Karpas-422 (cell line): ENCODE data around the gene METAP2. TPM values are rescaled to one million over a fixed set of nuclear protein-coding genes. Genes with fewer than 3 reads are reported as not detected.
A peak's percentile ranks its signal among the peaks of the same experiment; 100 is the strongest.

Source experiments
- DNase-seq: peaks from one replicate; pipeline ENCODE4 v3.0.0-alpha.2; 2015
- H2AFZ ChIP-seq: fragments of 200-600 bp; sonication (generic); 2 replicates; pipeline ENCODE4 v1.6.1; 2014; ENCODE audit warnings: antibody characterized with exemption, low read length, mixed read lengths
- H3K27ac ChIP-seq: fragments of 200-600 bp; sonication (generic); 2 replicates; pipeline ENCODE4 v1.5.1; 2014; ENCODE audit warnings: mild to moderate bottlenecking, low read length, moderate library complexity
- H3K27me3 ChIP-seq: fragments of 200-600 bp; sonication (generic); 2 replicates; pipeline ENCODE4 v1.6.1; 2014; ENCODE audit warnings: low read length, mixed read lengths
- H3K36me3 ChIP-seq: fragments of 200-600 bp; sonication (generic); 2 replicates; pipeline ENCODE4 v1.6.1; 2014; ENCODE audit warnings: low read length, mixed read lengths; ENCODE audit not compliant: insufficient read depth
- H3K4me1 ChIP-seq: fragments of 200-600 bp; sonication (generic); 2 replicates; pipeline ENCODE4 v1.6.1; 2014; ENCODE audit warnings: mild to moderate bottlenecking, low read length, mixed read lengths
- H3K4me2 ChIP-seq: fragments of 200-600 bp; sonication (generic); 2 replicates; pipeline ENCODE4 v1.6.1; 2014; ENCODE audit warnings: low read length, low read depth, mild to moderate bottlenecking; ENCODE audit not compliant: poor library complexity, severe bottlenecking
- H3K4me3 ChIP-seq: fragments of 200-600 bp; sonication (generic); 2 replicates; pipeline ENCODE4 v1.5.1; 2014; ENCODE audit warnings: mild to moderate bottlenecking, antibody characterized with exemption, low read length, mixed read lengths
- H3K79me2 ChIP-seq: fragments of 200-600 bp; sonication (generic); 2 replicates; pipeline ENCODE4 v1.6.1; 2014; ENCODE audit warnings: mild to moderate bottlenecking, low read length, mixed read lengths
- H3K9ac ChIP-seq: fragments of 200-600 bp; sonication (generic); 2 replicates; pipeline ENCODE4 v1.6.0; 2014; ENCODE audit warnings: low read length
- H3K9me2 ChIP-seq: fragments of 200-600 bp; sonication (generic), shearing (Covaris generic); replicated peaks from 2 replicates; pipeline ENCODE4 v1.6.0; 2014; ENCODE audit warnings: mild to moderate bottlenecking, low read length, moderate library complexity; ENCODE audit not compliant: insufficient read depth
- H3K9me3 ChIP-seq: fragments of 300-700, 200-600 bp; sonication (generic); 2 replicates; pipeline ENCODE4 v1.6.1; 2014; ENCODE audit warnings: low read length, mixed read lengths
- H4K20me1 ChIP-seq: fragments of 200-600 bp; sonication (generic); 2 replicates; pipeline ENCODE4 v1.6.1; 2014; ENCODE audit warnings: mild to moderate bottlenecking, antibody characterized with exemption, low read length, low read depth; ENCODE audit not compliant: insufficient read depth
- total RNA-seq: library from RNA; depleted of rRNA; stranded (reverse); fragments of >200 nt; shearing (Covaris generic); gene quantifications from 2 replicates; pipeline ENCODE4 v1.2.3, GENCODE V29; 2014; ENCODE audit warnings: low replicate concordance

METAP2 gene
- total RNA-seq, 1 experiment from 2014 or later: 383 TPM

DNA sequence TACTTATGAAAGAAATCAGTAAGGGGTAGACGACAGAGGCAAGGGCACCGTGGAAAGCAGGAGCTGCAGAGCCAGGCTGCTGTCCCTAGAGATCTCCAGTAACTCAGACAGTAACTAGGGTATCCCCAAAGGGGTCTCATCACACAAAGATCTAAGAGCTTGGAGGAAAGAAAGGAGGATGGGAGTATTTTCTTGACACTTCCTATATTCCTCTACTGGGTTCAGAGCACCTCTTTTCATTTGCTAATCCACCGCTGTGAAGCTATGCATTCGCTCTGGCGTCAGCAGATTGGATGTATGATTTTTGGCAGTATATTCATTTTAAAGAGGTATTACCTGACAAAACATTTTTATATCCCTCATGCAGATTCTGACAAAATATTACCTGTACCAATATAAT lies 64.7 kb downstream of the METAP2 start:
- Histone ChIP-seq H3K27ac (no peak overlapping the region), H3K4me2 (peak overlapping the region; percentile 41), H3K9me3 (no peaks in the 10 kb centered on the region), H3K9me2 (no peaks in the 10 kb centered on the region), H3K4me3 (peak overlapping the region; percentile 5; the same call in 1 of the 2 replicates), H2AFZ (peak overlapping the region; percentile 76; the same call in 1 of the 2 replicates), H3K4me1 (peaks cover 41% of the 10 kb centered on the region), H3K27me3 (no peaks in the 10 kb centered on the region), H3K79me2 (no peaks in the 10 kb centered on the region), H3K9ac (no peak overlapping the region; the same call in 1 of the 2 replicates), H3K36me3 (no peaks in the 10 kb centered on the region), H4K20me1 (no peaks in the 10 kb centered on the region)
- no peak for DNase-seq

DNA sequence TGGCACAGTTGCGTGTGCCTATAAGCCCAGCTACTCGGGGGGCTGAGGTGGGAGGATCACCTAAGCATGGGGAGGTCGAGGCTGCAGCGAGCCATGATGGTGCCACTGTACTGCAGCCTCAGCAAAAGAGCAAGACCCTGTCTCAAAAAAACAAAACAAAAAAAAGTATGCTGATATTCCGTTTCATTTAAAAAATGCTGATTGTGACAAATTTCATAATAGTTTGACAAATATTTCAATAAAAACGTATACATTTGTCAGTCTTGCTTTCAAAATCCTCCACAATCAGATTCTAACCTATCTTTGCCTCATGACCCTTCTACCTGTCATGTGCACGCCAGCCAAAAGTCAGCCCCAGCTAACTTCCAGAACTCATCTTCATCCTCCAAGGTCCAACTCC lies 67.5 kb downstream of the METAP2 start:
- Histone ChIP-seq H4K20me1 (no peaks in the 10 kb centered on the region), H3K9me3 (no peaks in the 10 kb centered on the region), H3K4me1 (peaks cover 20% of the 10 kb centered on the region), H3K79me2 (no peaks in the 10 kb centered on the region), H3K4me3 (no peak overlapping the region), H3K9me2 (no peaks in the 10 kb centered on the region), H3K27me3 (no peaks in the 10 kb centered on the region), H3K27ac (no peak overlapping the region), H3K9ac (no peak overlapping the region), H3K36me3 (no peaks in the 10 kb centered on the region), H2AFZ (no peak overlapping the region), H3K4me2 (no peak overlapping the region)
- no peak for DNase-seq

DNA sequence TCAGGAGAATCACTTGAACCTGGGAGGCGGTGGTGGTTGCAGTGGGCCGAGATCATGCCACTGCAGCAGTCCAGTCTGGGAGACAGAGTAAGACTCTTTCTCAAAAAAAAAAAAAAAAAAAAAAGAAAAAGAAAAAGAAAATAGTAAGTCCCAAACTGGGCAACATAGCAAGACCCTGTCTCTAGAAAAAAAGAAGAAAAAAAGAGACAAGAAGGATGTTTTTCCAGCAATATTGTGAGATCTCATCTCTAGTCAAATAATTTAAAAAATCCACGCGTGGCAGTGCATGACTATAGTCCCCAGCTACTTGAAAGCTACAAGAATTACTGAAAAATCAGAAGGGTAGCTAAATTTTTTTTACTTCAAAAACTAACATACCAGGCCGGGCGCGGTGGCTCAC lies 69.4 kb downstream of the METAP2 start:
- no peak for DNase-seq
- Histone ChIP-seq H3K9ac (no peak overlapping the region), H3K4me3 (no peak overlapping the region), H2AFZ (no peak overlapping the region), H3K4me1 (peaks cover 7% of the 10 kb centered on the region), H3K79me2 (no peaks in the 10 kb centered on the region), H3K9me2 (no peaks in the 10 kb centered on the region), H4K20me1 (no peaks in the 10 kb centered on the region), H3K9me3 (no peaks in the 10 kb centered on the region), H3K36me3 (no peaks in the 10 kb centered on the region), H3K27ac (no peak overlapping the region), H3K27me3 (no peaks in the 10 kb centered on the region), H3K4me2 (no peak overlapping the region)

DNA sequence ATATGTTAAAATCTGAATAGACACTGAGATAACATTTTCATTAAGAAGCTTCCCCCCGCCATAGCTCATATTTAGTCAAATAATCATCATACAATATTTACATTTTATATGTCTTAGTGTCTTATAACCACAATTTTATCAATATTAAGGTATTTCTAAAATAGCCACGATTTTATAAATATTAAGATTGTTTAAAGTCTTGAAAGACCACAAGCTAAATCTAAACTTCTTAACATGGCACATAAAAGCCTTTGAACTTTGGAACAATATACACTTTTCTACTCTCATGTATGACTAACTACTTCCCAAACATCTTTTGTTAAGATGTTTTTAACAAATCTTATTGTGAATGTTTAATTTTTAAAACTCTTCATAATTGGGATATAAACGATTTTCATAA lies 70.8 kb downstream of the METAP2 start:
- H3K4me2 ChIP-seq: no peak overlapping the region
- DNase-seq: no peak
- no peaks in the 10 kb centered on the region for H3K79me2 ChIP-seq

DNA sequence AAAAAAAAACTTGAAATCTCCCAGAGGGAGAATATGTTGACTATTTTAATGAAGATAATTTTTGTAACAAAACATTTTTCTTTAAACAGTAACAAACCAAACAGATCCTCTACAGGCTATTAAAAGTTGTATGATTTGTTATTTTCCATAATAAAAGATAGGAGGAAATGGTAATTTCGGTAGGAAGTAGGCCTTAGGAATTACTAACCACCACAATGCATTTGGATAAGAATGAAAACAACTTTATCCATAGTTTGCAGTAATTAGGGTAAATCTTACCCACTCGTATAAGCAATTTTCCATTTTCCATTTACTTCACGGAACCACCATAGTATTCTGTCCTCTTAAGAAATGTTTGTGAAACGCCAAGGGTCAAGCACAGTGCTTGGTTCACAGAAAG lies 71.4 kb downstream of the METAP2 start:
- H3K9me3 ChIP-seq: no peaks in the 10 kb centered on the region
- no peaks in the 10 kb centered on the region for H3K79me2 ChIP-seq
- H3K4me2 ChIP-seq: no peak overlapping the region
- no peaks in the 10 kb centered on the region for H3K27me3 ChIP-seq
- no peak overlapping the region for H3K4me3 ChIP-seq
- H4K20me1 ChIP-seq: no peaks in the 10 kb centered on the region
- no peak overlapping the region for H2AFZ ChIP-seq
- no peaks in the 10 kb centered on the region for H3K9me2 ChIP-seq
- no peak for DNase-seq
- H3K36me3 ChIP-seq: no peaks in the 10 kb centered on the region
- H3K27ac ChIP-seq: no peak overlapping the region
- H3K9ac ChIP-seq: no peak overlapping the region
- H3K4me1 ChIP-seq: no peaks in the 10 kb centered on the region

More for the DNA sequence above, 70.8 kb downstream of the METAP2 start:
- H3K9ac ChIP-seq: no peak overlapping the region
- no peak overlapping the region for H2AFZ ChIP-seq
- H3K4me3 ChIP-seq: no peak overlapping the region
- H3K27me3 ChIP-seq: no peaks in the 10 kb centered on the region
- no peaks in the 10 kb centered on the region for H3K36me3 ChIP-seq
- no peaks in the 10 kb centered on the region for H3K4me1 ChIP-seq
- H3K9me3 ChIP-seq: no peaks in the 10 kb centered on the region
- no peak overlapping the region for H3K27ac ChIP-seq
- no peaks in the 10 kb centered on the region for H4K20me1 ChIP-seq
- no peaks in the 10 kb centered on the region for H3K9me2 ChIP-seq

DNA sequence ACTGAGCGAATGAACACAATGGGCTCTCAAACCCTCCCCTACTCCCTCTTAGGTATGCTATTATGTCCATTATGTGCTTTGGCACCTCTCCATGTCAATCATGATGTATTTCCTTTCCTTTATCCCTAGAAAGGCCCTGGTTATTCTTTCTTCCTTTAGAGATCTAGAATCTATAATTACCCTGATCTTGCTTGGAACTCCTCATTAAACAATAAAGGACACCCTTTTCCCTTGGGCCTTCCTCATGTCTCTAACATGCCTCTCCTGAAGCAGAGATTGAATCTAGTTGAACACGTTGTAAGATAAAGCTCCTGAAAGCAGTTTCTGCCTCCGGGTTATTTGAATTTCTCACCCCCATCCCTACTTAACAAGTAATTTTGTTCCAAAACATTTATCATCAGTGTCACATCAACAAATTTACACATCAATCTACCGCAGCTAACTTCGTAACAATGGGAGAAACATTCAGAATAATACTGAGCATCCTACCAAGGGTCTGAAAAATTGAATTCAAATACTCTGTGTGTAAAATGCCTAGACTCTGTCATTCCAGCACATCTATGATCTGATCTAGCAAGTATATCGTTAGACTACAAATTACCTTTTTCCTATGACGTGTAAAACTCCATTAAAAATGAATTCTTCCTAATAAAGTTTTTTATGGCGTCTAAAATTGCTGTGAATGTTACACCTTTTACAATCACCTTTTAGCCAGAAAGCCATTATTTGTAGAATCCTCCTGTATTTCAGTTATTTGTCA lies 72.0 kb downstream of the METAP2 start:
- Histone ChIP-seq H2AFZ (no peak overlapping the region), H3K4me1 (no peaks in the 10 kb centered on the region), H4K20me1 (no peaks in the 10 kb centered on the region), H3K27me3 (no peaks in the 10 kb centered on the region), H3K79me2 (no peaks in the 10 kb centered on the region), H3K9me3 (no peaks in the 10 kb centered on the region), H3K27ac (no peak overlapping the region), H3K4me2 (no peak overlapping the region), H3K9ac (no peak overlapping the region), H3K36me3 (no peaks in the 10 kb centered on the region), H3K9me2 (no peaks in the 10 kb centered on the region), H3K4me3 (no peak overlapping the region)
- DNase-seq: no peak

DNA sequence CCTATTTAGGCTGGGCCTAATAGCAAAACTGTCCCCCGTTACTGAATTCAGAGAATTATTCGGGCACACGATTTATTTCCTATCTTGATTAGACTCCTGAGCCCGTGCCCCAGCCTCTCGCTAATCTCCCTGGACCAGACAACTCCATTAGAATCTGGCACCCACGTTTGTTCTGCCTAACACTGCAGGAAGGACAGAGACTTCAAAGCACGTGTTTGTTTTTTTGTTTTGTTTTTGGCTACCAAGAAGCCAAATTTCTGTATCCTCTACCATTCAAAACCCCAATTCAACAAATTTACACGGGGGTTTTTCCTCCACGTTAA lies 72.5 kb downstream of the METAP2 start:
- Histone ChIP-seq H4K20me1 (no peaks in the 10 kb centered on the region), H3K9me3 (no peaks in the 10 kb centered on the region), H3K9ac (no peak overlapping the region), H3K4me2 (no peak overlapping the region), H2AFZ (no peak overlapping the region), H3K27me3 (no peaks in the 10 kb centered on the region), H3K36me3 (no peaks in the 10 kb centered on the region), H3K4me3 (no peak overlapping the region), H3K9me2 (no peaks in the 10 kb centered on the region), H3K27ac (no peak overlapping the region), H3K4me1 (no peaks in the 10 kb centered on the region), H3K79me2 (no peaks in the 10 kb centered on the region)
- DNase-seq: no peak

DNA sequence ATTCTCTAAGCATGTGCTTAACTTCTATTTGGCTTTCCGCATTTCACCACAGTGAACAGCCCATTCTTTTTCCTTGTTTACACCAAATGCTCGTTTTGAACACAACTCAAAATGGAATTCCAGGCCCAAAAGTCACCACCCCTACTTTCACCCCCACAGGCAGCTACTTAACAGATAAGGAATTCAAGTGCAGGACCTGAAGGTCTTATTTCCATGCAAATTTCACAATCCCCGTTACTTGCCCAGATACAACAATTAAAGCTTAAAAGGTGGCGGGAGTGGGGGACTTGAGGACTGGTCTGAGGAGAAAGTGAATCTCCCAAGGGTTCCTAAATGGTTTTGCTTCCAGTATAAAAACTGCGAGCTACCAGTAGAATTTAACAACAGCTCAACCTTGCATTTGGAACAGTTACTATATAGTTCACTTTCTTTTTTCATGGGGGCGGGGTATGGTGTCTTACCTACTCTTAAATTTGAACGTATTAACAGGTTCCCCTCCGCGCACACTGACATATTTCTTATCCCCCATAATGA lies 73.6 kb downstream of the METAP2 start:
- no peak overlapping the region for H3K9ac ChIP-seq
- H4K20me1 ChIP-seq: no peaks in the 10 kb centered on the region
- DNase-seq: no peak
- no peak overlapping the region for H3K27ac ChIP-seq
- H3K36me3 ChIP-seq: no peaks in the 10 kb centered on the region
- H2AFZ ChIP-seq: no peak overlapping the region
- no peaks in the 10 kb centered on the region for H3K9me2 ChIP-seq
- no peaks in the 10 kb centered on the region for H3K4me1 ChIP-seq
- H3K4me2 ChIP-seq: no peak overlapping the region
- no peaks in the 10 kb centered on the region for H3K79me2 ChIP-seq
- no peaks in the 10 kb centered on the region for H3K27me3 ChIP-seq
- no peaks in the 10 kb centered on the region for H3K9me3 ChIP-seq
- H3K4me3 ChIP-seq: no peak overlapping the region
